Measurements from ENCODE around the gene ARHGEF19. TPM values are rescaled to one million over a fixed set of nuclear protein-coding genes. Genes with fewer than 3 reads are reported as not detected.

ARHGEF19 gene
- total and polyA plus RNA-seq, 2 of the 13 experiments (the other 11 are each of a cell fraction or from before 2014, with no cell fraction given): 1.7 to 1.8 TPM

- no peak for TF ChIP-seq DBP (CRISPR knock-in tag; IDR thresholded peaks at IDR 0.05; ENCODE audit: not compliant biosample characterization)
- peak; percentile 37; the same call in 1 of the 2 replicates for TF ChIP-seq ZNF33B (CRISPR knock-in tag; IDR thresholded peaks at IDR 0.05)
- TF ChIP-seq HOXA3 (CRISPR knock-in tag; IDR thresholded peaks at IDR 0.05): peak; percentile 84; the same call in 1 of the 2 replicates
- TF ChIP-seq CTCF (CRISPR knock-in tag; IDR thresholded peaks at IDR 0.05): no peak
- peak; percentile 78 for TF ChIP-seq GATAD2A (CRISPR knock-in tag; IDR thresholded peaks at IDR 0.05)
- TF ChIP-seq ATF2 (CRISPR knock-in tag; IDR thresholded peaks at IDR 0.05): peak; percentile 51; the same call in 1 of the 2 replicates
- no peak for TF ChIP-seq BRD4 (CRISPR knock-in tag; IDR thresholded peaks at IDR 0.05)
- TF ChIP-seq GRHL1 (CRISPR knock-in tag; conservative IDR thresholded peaks at IDR 0.05): no peak
- no peak for TF ChIP-seq ZNF337 (CRISPR knock-in tag; IDR thresholded peaks at IDR 0.05; ENCODE audit: borderline replicate concordance, low read depth)
- peak; percentile 83 for TF ChIP-seq KDM6A (CRISPR knock-in tag; IDR thresholded peaks at IDR 0.05; ENCODE audit: low read depth)
- TF ChIP-seq ZNF414 (CRISPR knock-in tag; IDR thresholded peaks at IDR 0.05): no peak
- no peak for TF ChIP-seq ZNF619 (CRISPR knock-in tag; IDR thresholded peaks at IDR 0.05)
- TF ChIP-seq ZNF576 (CRISPR knock-in tag; IDR thresholded peaks at IDR 0.05): no peak
- TF ChIP-seq FOSL1 (CRISPR knock-in tag; IDR thresholded peaks at IDR 0.05; ENCODE audit: borderline replicate concordance): no peak
- no peak for TF ChIP-seq ZNF850 (CRISPR knock-in tag; conservative IDR thresholded peaks at IDR 0.05)
- TF ChIP-seq HINFP (CRISPR knock-in tag; IDR thresholded peaks at IDR 0.05; ENCODE audit: low read depth): no peak
Observed at GRCh38 chr1:16178596-16179497, 33.6 kb downstream of the ARHGEF19 start (continued).

All from HepG2 (cell line).